A673 (cell line): ENCODE measurements around the gene ADAM10.
"Not testable (repeated sequence)": the region's sequence is repeated elsewhere in the genome, so short reads cannot be mapped to it uniquely, and the experiment has no call there.

Source experiments
- EZH2 ChIP-seq: fragments of 200-600 bp; sonication (generic); IDR thresholded peaks from 2 replicates; pipeline ENCODE4 v1.6.1; 2017; ENCODE audit warnings: borderline replicate concordance, low read depth, mild to moderate bottlenecking, mixed read lengths, antibody characterized with exemption, low read length; ENCODE audit not compliant: poor library complexity, severe bottlenecking
- TF ChIP-seq, protein P1 (sequence below): fragments of 300-800, 200-600 bp; sonication (generic); conservative IDR thresholded peaks from 2 replicates; pipeline ENCODE4 v1.5.1; 2017; ENCODE audit warnings: low read depth, mild to moderate bottlenecking, antibody characterized with exemption, low read length, moderate library complexity, mixed read lengths

DNA sequence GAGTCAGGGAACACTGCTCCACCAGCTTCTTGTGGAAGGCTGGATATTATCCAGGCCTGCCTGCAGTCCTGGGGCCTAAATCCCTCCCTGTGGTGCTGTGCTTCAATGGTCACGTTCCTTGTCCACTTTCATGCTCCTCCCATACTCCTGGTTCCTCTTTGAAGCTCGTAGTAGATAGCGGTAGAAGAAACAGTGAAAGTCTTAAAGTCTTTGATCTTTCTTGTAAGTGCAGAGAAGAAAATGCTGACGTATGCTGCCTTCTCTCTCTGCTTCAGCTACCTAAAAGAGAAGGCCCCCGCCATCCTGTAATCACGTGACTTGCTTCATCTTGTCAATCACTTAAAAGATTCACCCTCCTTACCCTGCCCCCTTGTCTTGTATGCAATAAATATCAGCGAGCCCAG, 19.1 kb upstream of the ADAM10 start:
- TF ChIP-seq EZH2: not testable (repeated sequence)
- TF ChIP-seq, protein P1, sequence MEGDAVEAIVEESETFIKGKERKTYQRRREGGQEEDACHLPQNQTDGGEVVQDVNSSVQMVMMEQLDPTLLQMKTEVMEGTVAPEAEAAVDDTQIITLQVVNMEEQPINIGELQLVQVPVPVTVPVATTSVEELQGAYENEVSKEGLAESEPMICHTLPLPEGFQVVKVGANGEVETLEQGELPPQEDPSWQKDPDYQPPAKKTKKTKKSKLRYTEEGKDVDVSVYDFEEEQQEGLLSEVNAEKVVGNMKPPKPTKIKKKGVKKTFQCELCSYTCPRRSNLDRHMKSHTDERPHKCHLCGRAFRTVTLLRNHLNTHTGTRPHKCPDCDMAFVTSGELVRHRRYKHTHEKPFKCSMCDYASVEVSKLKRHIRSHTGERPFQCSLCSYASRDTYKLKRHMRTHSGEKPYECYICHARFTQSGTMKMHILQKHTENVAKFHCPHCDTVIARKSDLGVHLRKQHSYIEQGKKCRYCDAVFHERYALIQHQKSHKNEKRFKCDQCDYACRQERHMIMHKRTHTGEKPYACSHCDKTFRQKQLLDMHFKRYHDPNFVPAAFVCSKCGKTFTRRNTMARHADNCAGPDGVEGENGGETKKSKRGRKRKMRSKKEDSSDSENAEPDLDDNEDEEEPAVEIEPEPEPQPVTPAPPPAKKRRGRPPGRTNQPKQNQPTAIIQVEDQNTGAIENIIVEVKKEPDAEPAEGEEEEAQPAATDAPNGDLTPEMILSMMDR: not testable (repeated sequence)
